Kidney glomerular epithelial cell (primary cell): ENCODE measurements around the gene COX6B2.
A peak's percentile ranks its signal among the peaks of the same experiment; 100 is the strongest.
"Not testable (repeated sequence)": the region's sequence is repeated elsewhere in the genome, so short reads cannot be mapped to it uniquely, and the experiment has no call there.

ENCODE experiments used
- DNase-seq: peaks from one replicate; lab custom pipeline; 2025; lab: John Stamatoyannopoulos, UW

The COX6B2 gene

DNA sequence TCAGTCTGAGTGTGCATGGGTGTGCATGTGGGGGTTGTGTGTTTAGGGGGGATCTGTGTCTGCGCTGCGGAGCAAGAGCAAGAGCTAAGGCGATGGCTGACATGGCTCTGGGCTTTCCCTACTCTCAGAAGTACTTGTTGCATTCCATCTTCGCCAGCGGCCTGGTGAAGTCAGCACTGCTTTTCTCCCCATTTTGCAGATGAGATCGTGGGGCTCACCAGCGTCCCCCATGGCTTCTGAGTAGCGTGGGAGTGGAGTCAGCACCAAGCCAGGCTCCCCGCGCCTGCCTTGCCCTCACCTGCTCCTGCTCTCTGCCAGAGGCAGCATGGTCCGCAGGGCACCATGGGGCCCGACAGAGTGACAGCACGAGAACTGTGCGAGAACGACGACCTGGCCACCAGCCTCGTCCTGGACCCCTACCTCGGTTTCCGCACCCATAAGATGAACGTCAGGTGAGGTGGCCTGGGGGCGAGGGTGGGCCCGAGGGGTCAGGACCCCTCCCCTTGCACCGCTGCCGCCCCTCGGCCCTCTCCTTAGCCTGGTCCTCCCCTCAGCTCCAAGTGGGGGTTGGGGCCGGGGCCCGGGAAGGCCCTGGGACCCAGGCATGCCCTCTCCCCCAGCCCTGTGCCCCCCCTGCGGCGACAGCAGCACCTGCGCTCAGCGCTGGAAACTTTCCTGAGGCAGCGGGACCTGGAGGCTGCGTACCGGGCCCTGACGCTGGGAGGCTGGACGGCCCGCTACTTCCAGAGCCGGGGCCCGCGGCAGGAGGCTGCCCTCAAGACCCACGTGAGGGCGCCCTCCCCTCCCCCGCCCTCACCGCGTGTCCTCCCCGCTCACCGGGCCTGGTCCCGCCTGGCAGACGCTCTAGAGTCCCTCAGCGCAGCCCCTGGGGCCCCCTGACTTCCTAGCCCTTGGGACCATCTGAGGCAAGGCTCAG is 12.7 kb downstream of the COX6B2 start:
- no peak for DNase-seq

DNA sequence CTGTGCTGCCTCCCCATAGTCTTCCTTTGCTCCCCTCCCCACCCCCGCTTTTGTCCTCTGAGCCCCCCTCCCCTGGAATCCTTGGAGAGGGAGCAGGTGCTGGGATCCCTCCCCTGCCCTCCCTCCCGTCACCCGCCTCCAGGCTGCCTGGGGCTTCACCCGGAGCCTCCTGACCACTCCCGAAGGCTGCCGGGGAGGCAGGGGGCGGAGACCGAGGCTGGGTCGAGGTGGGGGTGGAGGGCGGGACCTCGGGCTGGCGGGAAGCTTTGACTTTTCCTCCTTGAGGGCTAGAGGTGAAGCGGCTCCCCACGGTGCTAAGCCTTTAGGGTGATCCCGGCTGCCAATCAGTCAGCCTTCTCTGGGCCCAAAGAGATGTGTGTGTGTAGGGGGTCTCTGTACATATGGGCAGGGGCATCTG is 13.3 kb downstream of the COX6B2 start:
- DNase-seq: no peak

GRCh38 chr19:55340784-55341147 is 13.8 kb downstream of the COX6B2 start:
- no peak for DNase-seq

- no peak for DNase-seq
These were observed 14.4 kb downstream of the COX6B2 start for GRCh38 chr19:55339889-55340783.

GRCh38 chr19:55339105-55339888 is 15.2 kb downstream of the COX6B2 start, which contains the start of gene KMT5C:
Gene KMT5C (plus strand): TSS chr19:55339876. CDS start chr19:55341937, 2,061 bp downstream.
- peak; percentile 100 for DNase-seq

DNA sequence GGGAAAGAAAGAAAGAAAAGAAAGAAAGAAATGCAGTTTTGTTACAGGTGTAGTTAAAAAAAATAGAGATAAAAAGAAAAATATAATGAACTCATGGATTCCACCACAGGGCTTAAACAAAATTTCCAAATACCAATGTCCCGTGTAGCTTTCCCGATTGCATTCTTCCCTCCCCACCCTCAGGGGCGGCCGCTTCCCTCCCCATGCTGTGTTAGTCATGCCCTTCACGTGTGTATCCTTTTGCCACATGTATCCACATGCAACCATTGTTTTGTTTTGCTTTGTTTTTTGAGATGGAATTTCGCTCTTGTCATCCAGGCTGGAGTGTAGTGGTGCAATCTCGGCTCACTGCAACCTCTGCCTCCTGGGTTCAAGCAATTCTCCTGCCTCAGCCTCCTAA is 18.4 kb downstream of the COX6B2 start:
- DNase-seq: no peak

DNA sequence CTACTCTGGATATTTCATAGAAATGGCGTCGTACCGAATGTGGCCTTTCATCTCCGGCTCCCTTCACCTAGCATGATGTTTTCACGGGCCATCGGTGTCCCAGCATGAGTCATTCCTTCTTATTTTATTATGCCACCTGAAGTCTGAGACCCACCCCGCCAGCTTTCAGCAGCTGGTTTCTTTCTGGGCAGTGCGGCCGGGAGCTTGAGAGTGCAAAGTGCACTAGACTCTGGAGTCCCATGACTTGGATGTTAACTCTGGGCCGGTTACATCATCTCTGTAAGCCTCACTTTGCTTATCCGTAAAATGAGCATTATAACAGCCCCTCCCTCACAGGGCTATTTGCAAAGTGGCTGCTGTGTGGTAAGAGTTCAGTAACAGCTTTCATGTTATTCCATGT is 20.6 kb downstream of the COX6B2 start:
- DNase-seq: no peak

DNA sequence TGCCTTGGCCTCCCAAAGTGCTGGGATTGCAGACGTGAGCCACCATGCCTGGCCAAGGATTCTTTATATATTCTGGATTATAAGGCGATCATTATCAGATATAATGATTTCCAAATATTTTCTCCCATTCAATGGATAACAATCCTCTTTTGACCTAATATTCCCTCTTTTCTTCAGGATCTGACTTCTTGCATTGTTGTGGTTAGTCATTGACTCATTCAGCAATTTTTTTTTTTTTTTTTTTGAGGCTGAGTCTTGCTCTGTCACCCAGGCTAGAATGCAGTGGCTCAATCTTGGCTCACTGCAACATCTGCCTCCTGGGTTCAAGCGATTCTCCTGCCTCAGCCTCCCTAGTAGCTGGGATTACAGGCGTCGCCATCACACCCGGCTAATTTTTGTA is 24.7 kb downstream of the COX6B2 start:
- not testable (repeated sequence) for DNase-seq

DNA sequence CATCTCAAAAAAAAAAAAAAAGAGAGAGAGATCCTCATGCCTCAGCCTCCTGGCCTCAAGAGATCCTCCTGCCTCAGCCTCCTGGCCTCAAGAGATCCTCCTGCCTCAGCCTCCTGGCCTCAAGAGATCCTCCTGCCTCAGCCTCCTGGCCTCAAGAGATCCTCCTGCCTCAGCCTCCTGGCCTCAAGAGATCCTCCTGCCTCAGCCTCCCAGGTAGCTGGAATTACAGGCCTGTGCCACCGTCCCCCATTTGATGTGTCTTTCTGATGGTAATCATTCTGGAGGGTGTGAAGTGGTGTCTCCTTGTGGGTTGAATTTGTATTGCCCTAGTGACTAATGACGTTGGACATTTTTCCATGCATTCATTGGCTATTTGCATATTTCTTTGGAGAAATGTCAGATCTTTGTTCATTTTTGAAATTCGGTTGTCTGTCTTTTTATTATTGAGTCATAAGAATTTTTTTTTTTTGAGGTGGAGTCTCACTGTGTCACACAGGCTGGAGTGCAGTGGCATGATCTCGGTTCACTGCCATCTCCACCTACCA is 25.7 kb downstream of the COX6B2 start:
- DNase-seq: not testable (repeated sequence)

DNA sequence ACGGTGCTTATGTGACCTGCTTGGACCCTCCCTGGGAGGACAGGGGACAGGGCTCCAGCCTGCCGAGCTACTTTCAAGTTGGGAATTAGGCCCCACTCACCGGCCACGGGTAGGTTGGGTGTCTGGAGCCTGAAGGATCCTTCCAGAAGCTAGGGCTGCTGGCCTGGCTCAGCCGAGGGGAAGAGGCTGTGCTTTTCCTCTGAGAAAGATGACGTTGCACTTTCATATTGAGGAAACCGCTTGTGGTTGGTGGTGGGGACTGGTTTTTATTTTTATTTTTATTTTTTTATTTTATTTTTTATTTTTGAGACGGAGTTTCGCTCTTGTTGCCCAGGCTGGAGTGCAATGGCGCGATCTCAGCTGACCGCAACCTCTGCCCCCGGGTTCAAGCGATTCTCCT is 29.3 kb downstream of the COX6B2 start, which contains the start of gene TMEM150B:
TSS of gene TMEM150B (minus strand) at position 170 of the 400 bp plus-strand sequence. CDS start 4,305 bp downstream, outside the sequence.
- DNase-seq: no peak

DNA sequence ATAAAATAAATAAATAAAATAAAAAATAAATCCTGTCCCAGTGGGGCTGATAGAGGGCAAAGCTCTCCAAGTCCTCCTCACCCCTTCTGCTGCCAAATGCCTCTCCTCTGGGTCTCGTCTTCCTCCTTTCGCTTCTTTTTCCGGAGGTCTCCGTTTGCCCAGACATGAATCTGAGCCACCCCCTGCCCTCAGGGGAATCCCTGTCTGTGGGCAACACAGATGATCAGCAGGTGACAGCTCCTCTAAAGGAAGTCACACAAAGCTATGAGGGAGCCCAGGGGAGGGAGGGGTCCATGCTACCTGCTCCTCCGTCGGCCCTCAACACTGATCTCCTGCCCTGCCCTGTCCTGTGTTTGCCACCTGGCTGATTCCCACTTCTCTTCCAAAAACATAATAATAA is 29.9 kb downstream of the COX6B2 start:
- no peak for DNase-seq

DNA sequence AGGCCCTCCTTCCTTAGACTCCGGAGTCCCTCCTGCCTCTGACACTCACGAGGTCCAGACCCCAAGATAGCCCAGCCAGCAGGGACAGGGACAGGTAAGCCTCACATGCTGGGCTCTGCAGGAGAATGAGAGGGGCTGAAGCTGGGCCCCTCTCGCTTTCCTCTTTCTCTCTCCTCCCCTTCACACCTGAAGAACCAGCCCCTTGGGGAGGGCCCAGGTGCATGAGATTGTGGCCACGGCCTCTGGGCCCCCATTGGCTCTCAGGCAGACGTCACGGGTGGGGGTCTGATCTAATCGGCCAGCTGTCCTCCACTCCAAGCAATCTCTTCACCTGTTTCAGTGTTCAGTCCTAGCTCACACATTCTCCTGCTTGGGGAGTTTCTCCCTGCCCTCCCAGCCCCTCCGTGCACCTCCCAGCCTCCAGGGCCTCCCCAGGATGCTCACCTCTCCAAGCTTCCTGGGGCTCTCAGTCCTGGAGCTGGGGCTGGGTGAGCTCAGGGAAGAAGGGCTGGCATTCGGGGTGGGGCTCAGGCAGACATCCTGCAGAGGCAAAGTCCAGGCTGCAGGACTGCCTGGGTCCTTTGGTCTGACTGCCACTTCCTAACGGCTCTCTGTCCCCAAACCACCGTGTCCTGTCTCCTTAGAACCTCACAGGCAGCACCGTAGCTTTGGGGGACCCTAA is 32.2 kb downstream of the COX6B2 start:
- no peak for DNase-seq

GRCh38 chr19:55321466-55322137 is 32.9 kb downstream of the COX6B2 start:
- DNase-seq: no peak

GRCh38 chr19:55320844-55321419 is 33.6 kb downstream of the COX6B2 start:
- no peak for DNase-seq

DNA sequence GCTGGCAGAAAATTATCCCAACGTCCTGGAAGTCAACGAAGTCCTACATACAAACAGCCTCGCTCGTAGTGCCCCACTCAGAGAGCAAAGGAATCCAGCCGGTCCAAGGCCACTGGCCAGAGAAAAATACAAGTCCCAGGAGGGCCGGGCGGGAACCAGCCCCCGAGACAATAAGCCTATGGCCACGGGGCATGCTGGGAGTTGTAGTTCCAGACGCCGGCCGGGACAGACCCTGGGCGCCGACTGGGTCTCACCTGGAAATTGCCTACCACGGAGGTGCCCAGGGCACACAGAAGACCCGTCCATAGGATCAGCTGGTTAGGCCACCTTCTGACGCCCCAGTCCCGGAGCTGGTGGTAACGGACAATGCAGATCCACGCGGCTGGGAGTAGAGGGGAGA is 34.7 kb downstream of the COX6B2 start:
- DNase-seq: no peak

GRCh38 chr19:55316646-55317045 is 37.9 kb downstream of the COX6B2 start:
- DNase-seq: no peak

- no peak for DNase-seq
These were observed 38.5 kb downstream of the COX6B2 start for GRCh38 chr19:55315956-55316525.

DNA sequence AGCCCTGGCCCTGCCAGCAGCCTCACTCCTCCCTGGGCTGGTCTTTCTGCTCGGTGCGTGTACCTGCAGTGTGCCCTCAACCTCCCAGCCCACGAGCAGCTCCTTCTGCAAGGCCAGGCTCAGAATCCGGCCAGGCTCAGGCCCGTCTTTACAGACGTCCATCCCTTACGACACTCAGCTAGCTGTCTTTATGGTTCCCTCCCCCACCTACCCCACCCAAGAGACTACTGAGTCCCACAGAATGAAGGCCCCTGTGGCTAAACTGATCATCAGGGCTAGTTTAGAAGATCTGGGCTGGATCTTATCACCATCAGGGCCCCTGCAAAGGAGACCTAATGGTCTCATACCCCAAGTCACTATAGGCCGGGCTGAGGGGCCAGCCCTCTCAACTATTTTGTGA is 40.1 kb downstream of the COX6B2 start:
- no peak for DNase-seq
